ENCODE results near the gene NAV3.

NAV3 gene

DNA sequence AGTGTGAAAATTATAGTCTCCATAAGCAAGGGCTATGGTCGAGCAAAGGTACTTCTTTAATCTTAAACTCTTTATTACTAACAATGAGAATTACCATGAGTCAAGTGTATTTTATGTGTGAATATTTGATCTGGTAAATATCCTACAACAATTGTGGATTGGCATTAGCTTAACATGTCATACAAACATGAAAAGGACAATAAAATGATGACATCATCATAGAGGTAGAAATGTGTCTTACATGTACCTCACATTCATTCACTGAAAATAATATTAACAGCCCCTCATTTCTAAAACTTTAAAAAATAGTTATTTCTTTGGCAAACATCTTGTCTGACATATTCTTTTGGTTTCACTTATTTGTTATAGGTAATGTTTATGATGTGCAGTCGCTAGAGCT lies 355.0 kb downstream of the NAV3 start:
- Histone ChIP-seq H3K79me2 (ENCODE audit: low read length) (no peaks in the 10 kb centered on the region), H3K9me3 (ENCODE audit: insufficient read depth, low read length) (no peaks in the 10 kb centered on the region), H3K27ac (ENCODE audit: low read length) (no peak overlapping the region), H3K36me3 (replicated peaks; ENCODE audit: low read depth, low read length) (no peaks in the 10 kb centered on the region), H3K4me3 (ENCODE audit: low read length) (no peak overlapping the region), H3K27me3 (ENCODE audit: low read depth, low read length) (no peaks in the 10 kb centered on the region), H4K20me1 (ENCODE audit: insufficient read depth, low read length) (no peaks in the 10 kb centered on the region), H3K4me2 (ENCODE audit: low read length) (no peak overlapping the region), H3K9ac (ENCODE audit: low read length) (no peak overlapping the region), H2AFZ (ENCODE audit: low read depth, low read length) (no peak overlapping the region), H3K4me1 (ENCODE audit: low read length) (no peaks in the 10 kb centered on the region)
- TF ChIP-seq, protein P1, sequence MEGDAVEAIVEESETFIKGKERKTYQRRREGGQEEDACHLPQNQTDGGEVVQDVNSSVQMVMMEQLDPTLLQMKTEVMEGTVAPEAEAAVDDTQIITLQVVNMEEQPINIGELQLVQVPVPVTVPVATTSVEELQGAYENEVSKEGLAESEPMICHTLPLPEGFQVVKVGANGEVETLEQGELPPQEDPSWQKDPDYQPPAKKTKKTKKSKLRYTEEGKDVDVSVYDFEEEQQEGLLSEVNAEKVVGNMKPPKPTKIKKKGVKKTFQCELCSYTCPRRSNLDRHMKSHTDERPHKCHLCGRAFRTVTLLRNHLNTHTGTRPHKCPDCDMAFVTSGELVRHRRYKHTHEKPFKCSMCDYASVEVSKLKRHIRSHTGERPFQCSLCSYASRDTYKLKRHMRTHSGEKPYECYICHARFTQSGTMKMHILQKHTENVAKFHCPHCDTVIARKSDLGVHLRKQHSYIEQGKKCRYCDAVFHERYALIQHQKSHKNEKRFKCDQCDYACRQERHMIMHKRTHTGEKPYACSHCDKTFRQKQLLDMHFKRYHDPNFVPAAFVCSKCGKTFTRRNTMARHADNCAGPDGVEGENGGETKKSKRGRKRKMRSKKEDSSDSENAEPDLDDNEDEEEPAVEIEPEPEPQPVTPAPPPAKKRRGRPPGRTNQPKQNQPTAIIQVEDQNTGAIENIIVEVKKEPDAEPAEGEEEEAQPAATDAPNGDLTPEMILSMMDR (IDR thresholded peaks at IDR 0.05; ENCODE audit: low read depth, low read length), result no peak
- TF ChIP-seq EZH2phosphoT487 (IDR thresholded peaks at IDR 0.05; ENCODE audit: low read depth), result no peak

DNA sequence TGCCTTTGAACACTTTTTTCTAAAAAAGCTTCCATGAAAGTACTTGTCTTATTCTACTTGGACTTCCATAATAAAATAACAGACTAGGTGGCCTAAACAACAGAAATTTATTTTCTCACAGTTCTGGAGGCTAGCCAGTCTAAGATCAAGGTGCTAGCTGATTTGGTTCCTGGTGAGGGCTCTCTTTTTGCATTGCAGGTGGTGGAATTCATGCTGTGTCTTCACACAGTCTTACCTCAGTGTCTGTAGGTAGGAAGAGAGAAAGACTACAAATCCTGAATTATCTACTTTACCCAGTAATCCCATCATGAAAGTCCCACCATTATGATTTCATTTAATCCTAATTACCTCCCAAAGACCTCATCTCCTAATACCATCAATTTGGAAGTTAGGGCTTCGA lies 356.0 kb downstream of the NAV3 start:
- Histone ChIP-seq H3K9me3 (ENCODE audit: insufficient read depth, low read length) (no peaks in the 10 kb centered on the region), H3K9ac (ENCODE audit: low read length) (no peak overlapping the region), H3K79me2 (ENCODE audit: low read length) (no peaks in the 10 kb centered on the region), H3K4me3 (ENCODE audit: low read length) (no peak overlapping the region), H3K4me2 (ENCODE audit: low read length) (no peak overlapping the region), H2AFZ (ENCODE audit: low read depth, low read length) (no peak overlapping the region), H3K27me3 (ENCODE audit: low read depth, low read length) (no peaks in the 10 kb centered on the region), H3K36me3 (replicated peaks; ENCODE audit: low read depth, low read length) (no peaks in the 10 kb centered on the region), H3K27ac (ENCODE audit: low read length) (no peak overlapping the region), H3K4me1 (ENCODE audit: low read length) (no peaks in the 10 kb centered on the region), H4K20me1 (ENCODE audit: insufficient read depth, low read length) (no peaks in the 10 kb centered on the region)
- TF ChIP-seq EZH2phosphoT487 (IDR thresholded peaks at IDR 0.05; ENCODE audit: low read depth), result no peak
- TF ChIP-seq, protein P1 (IDR thresholded peaks at IDR 0.05; ENCODE audit: low read depth, low read length), result no peak

DNA sequence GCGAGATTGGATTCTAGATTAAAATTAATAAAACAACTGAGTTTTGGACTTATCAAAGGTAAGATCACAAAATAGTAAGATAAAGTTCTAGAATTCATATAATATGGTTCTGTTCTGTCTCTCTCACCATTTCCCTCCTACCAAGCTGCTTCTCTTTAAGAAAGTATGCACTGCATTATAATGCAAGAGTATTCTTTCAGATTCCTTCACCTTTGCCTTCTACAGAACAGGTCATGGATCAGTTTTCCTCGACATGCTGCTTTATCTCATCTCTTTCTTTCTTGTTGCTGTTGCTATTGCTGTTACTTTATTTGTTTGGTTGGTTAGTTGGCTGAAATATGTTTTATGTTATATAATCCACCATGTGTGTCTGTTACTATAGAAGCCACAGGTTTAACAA lies 357.0 kb downstream of the NAV3 start:
- Histone ChIP-seq H3K9me3 (ENCODE audit: insufficient read depth, low read length) (no peaks in the 10 kb centered on the region), H3K4me2 (ENCODE audit: low read length) (no peak overlapping the region), H3K36me3 (replicated peaks; ENCODE audit: low read depth, low read length) (no peaks in the 10 kb centered on the region), H3K4me3 (ENCODE audit: low read length) (no peak overlapping the region), H3K9ac (ENCODE audit: low read length) (no peak overlapping the region), H3K4me1 (ENCODE audit: low read length) (peaks cover 3% of the 10 kb centered on the region), H3K27me3 (ENCODE audit: low read depth, low read length) (no peaks in the 10 kb centered on the region), H4K20me1 (ENCODE audit: insufficient read depth, low read length) (no peaks in the 10 kb centered on the region), H2AFZ (ENCODE audit: low read depth, low read length) (no peak overlapping the region), H3K79me2 (ENCODE audit: low read length) (no peaks in the 10 kb centered on the region), H3K27ac (ENCODE audit: low read length) (no peak overlapping the region)
- TF ChIP-seq, protein P1 (IDR thresholded peaks at IDR 0.05; ENCODE audit: low read depth, low read length), result no peak
- TF ChIP-seq EZH2phosphoT487 (IDR thresholded peaks at IDR 0.05; ENCODE audit: low read depth), result no peak

DNA sequence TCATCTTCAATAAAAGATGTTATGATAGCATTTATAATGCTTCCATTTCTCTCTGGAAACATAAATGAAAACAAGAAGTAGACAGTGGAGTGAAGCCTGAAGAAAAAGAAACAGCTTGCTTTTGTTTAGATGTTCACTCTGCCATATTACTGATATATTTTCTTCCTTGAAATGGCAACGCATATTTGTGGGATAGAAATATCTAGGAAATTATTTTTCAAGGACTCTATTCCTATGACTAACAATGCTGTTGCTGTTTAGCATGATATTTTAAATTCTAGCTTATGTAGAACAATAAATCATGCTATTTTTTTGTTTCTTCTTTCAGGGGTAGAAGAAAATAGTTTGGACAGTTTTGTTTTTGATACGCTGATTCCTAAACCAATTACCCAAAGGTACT lies 359.0 kb downstream of the NAV3 start:
- no peaks in the 10 kb centered on the region for H3K27me3 ChIP-seq (ENCODE audit: low read depth, low read length)
- no peak for TF ChIP-seq EZH2phosphoT487 (IDR thresholded peaks at IDR 0.05; ENCODE audit: low read depth)
- TF ChIP-seq, protein P1 (IDR thresholded peaks at IDR 0.05; ENCODE audit: low read depth, low read length), result no peak
- H4K20me1 ChIP-seq (ENCODE audit: insufficient read depth, low read length), result no peaks in the 10 kb centered on the region
- H3K36me3 ChIP-seq (replicated peaks; ENCODE audit: low read depth, low read length), result no peaks in the 10 kb centered on the region
- H3K9me3 ChIP-seq (ENCODE audit: insufficient read depth, low read length), result no peaks in the 10 kb centered on the region
- H3K4me1 ChIP-seq (ENCODE audit: low read length), result peaks cover 10% of the 10 kb centered on the region
- H3K79me2 ChIP-seq (ENCODE audit: low read length), result no peaks in the 10 kb centered on the region
- no peak overlapping the region for H2AFZ ChIP-seq (ENCODE audit: low read depth, low read length)
- H3K27ac ChIP-seq (ENCODE audit: low read length), result no peak overlapping the region
- H3K4me2 ChIP-seq (ENCODE audit: low read length), result no peak overlapping the region
- no peak overlapping the region for H3K9ac ChIP-seq (ENCODE audit: low read length)
- H3K4me3 ChIP-seq (ENCODE audit: low read length), result no peak overlapping the region

Data from OCI-LY3 (cell line).